A673 (cell line): ENCODE results near the gene PDE12. TPM values are rescaled to one million over a fixed set of nuclear protein-coding genes. Genes with fewer than 3 reads are reported as not detected.
"Not testable (repeated sequence)": the region's sequence is repeated elsewhere in the genome, so short reads cannot be mapped to it uniquely, and the experiment has no call there.

Experiments
- BruUV-seq: library from RNA; stranded (reverse); fragments of 400-500 nt; replicated peaks from 2 replicates; lab custom pipeline; 2021; lab: Mats Ljungman, UMichigan
- CTCF ChIA-PET: fragments of 300-600 bp; sonication (Branson Sonifier 250); formaldehyde crosslinking; loops from one replicate; lab custom pipeline; 2022; ENCODE audit warnings: antibody characterized with exemption; lab: Charles Lee
- POLR2A ChIA-PET: fragments of 300-600 bp; sonication (Branson Sonifier 250); formaldehyde crosslinking; loops from one replicate; lab custom pipeline; 2022; ENCODE audit warnings: antibody characterized with exemption; ENCODE audit not compliant: low non-redundant PET; lab: Charles Lee
- DNase-seq: peaks from one replicate; pipeline ENCODE4 v3.0.0-alpha.2; 2015; ENCODE audit warnings: low spot score
- H3K27ac ChIP-seq: fragments of 200-600 bp; sonication (generic); 2 replicates; pipeline ENCODE4 v1.5.1; 2016; ENCODE audit warnings: mixed run types, low read depth, mild to moderate bottlenecking, mixed read lengths, antibody characterized with exemption, low read length; ENCODE audit not compliant: poor library complexity, severe bottlenecking
- H3K27me3 ChIP-seq: fragments of 200-600 bp; sonication (generic); replicated peaks from 2 replicates; pipeline ENCODE4 v1.6.1; 2017; ENCODE audit warnings: mixed run types, low read depth, mild to moderate bottlenecking, mixed read lengths, antibody characterized with exemption, low read length; ENCODE audit not compliant: insufficient read depth, poor library complexity
- H3K36me3 ChIP-seq: fragments of 200-600 bp; sonication (generic); 2 replicates; pipeline ENCODE4 v1.6.1; 2016; ENCODE audit warnings: mixed run types, mild to moderate bottlenecking, mixed read lengths, antibody characterized with exemption, low read length; ENCODE audit not compliant: insufficient read depth, poor library complexity, severe bottlenecking
- H3K4me1 ChIP-seq: fragments of 200-600 bp; sonication (generic); 2 replicates; pipeline ENCODE4 v1.6.1; 2017; ENCODE audit warnings: mixed run types, mild to moderate bottlenecking, mixed read lengths, antibody characterized with exemption, low read length; ENCODE audit not compliant: insufficient read depth, poor library complexity, severe bottlenecking
- H3K4me3 ChIP-seq: fragments of 200-600 bp; sonication (generic); 2 replicates; pipeline ENCODE4 v1.5.1; 2016; ENCODE audit warnings: low read depth, mixed run types, mild to moderate bottlenecking, mixed read lengths, low read length; ENCODE audit not compliant: poor library complexity, severe bottlenecking
- H3K9me3 ChIP-seq: fragments of 200-600 bp; sonication (generic); 2 replicates; pipeline ENCODE4 v1.6.1; 2016; ENCODE audit warnings: mixed run types, low read depth, mild to moderate bottlenecking, mixed read lengths, antibody characterized with exemption, low read length; ENCODE audit not compliant: poor library complexity, severe bottlenecking
- CTCF ChIP-seq: fragments of 300-800, 200-600 bp; sonication (generic); conservative IDR thresholded peaks from 2 replicates; pipeline ENCODE4 v1.5.1; 2017; ENCODE audit warnings: low read depth, mild to moderate bottlenecking, antibody characterized with exemption, low read length, moderate library complexity, mixed read lengths
- EZH2 ChIP-seq: fragments of 200-600 bp; sonication (generic); IDR thresholded peaks from 2 replicates; pipeline ENCODE4 v1.6.1; 2017; ENCODE audit warnings: borderline replicate concordance, low read depth, mild to moderate bottlenecking, mixed read lengths, antibody characterized with exemption, low read length; ENCODE audit not compliant: poor library complexity, severe bottlenecking
- intact Hi-C: fragments of 100-400 bp; cut with micrococcal nuclease; formaldehyde crosslinking; loops from one replicate; pipeline ENCODE4 v1.10.0; 2022; ENCODE audit not compliant: unreplicated experiment
- total RNA-seq: library from RNA; stranded (reverse); gene quantifications from 2 replicates; pipeline ENCODE4 v1.2.3, GENCODE V29; 2021

The PDE12 gene
- total RNA-seq, 1 experiment from 2014 or later = 15.3 TPM

- Histone ChIP-seq H3K36me3 (no peaks in the 10 kb centered on the region), H3K9me3 (no peaks in the 10 kb centered on the region), H3K4me1 (no peaks in the 10 kb centered on the region), H3K4me3 (no peak overlapping the region), H3K27ac (no peak overlapping the region), H3K27me3 (no peaks in the 10 kb centered on the region)
- CTCF ChIA-PET = no interaction called here
- intact Hi-C loops = no loop called here
- TF ChIP-seq CTCF (no peak), EZH2 (no peak)
- POLR2A ChIA-PET = no interaction called here
- DNase-seq = no peak
- BruUV-seq = no TSS peak
Observed at GRCh38 chr3:57600195-57600594, 44.1 kb downstream of the PDE12 start.

GRCh38 chr3:57604971-57605370, 48.9 kb downstream of the PDE12 start:
- H3K4me3 ChIP-seq = no peak overlapping the region
- TF ChIP-seq CTCF (no peak), EZH2 (no peak)
- BruUV-seq = no TSS peak
- no peaks in the 10 kb centered on the region for H3K4me1 ChIP-seq
- ChIA-PET CTCF (no interaction called here), POLR2A (no interaction called here)
- H3K27ac ChIP-seq = no peak overlapping the region
- H3K9me3 ChIP-seq = no peaks in the 10 kb centered on the region
- no peak for DNase-seq
- no peaks in the 10 kb centered on the region for H3K27me3 ChIP-seq
- intact Hi-C loops = no loop called here
- H3K36me3 ChIP-seq = no peaks in the 10 kb centered on the region

- Histone ChIP-seq H3K27me3 (no peaks in the 10 kb centered on the region), H3K27ac (no peak overlapping the region), H3K4me1 (no peaks in the 10 kb centered on the region), H3K36me3 (no peaks in the 10 kb centered on the region), H3K4me3 (no peak overlapping the region), H3K9me3 (no peaks in the 10 kb centered on the region)
- intact Hi-C loops = no loop called here
- no TSS peak for BruUV-seq
- no peak for TF ChIP-seq EZH2
- TF ChIP-seq CTCF = no peak
- ChIA-PET POLR2A (no interaction called here), CTCF (no interaction called here)
- DNase-seq = no peak
Observed at GRCh38 chr3:57605683-57606082, 49.6 kb downstream of the PDE12 start.

GRCh38 chr3:57611870-57612269, 55.8 kb downstream of the PDE12 start:
- DNase-seq, CTCF ChIA-PET, H3K27me3 ChIP-seq, intact Hi-C loops, POLR2A ChIA-PET, H3K4me3 ChIP-seq, BruUV-seq, H3K27ac ChIP-seq, H3K36me3 ChIP-seq, H3K4me1 ChIP-seq, H3K9me3 ChIP-seq: not testable (repeated sequence)
